ENCODE results near the gene FAM76A. TPM values are rescaled to one million over a fixed set of nuclear protein-coding genes. Genes with fewer than 3 reads are reported as not detected.

Gene FAM76A
- total and polyA plus RNA-seq, 8 donors: 13.8 to 19.7 (median 15.9) TPM

DNA sequence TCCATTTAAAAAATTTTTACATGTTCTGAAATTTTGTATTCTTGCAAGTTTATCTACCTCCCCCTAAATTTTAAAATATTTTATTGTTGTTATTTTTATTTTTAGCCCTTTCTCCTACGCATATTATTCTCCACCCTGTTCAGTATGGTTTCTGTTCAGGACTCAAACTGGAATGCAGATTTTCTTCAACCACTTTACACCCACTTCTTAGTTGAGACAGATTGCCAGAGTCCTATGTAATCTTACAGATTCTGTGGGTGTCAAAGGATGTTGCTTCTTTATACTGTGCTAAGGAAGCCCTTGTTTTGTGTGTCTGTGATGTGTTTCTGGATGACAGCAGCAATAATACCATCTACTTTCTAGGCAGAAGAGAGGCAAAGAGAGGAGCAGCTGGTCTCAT lies 84.1 kb downstream of the FAM76A start:
- DNase-seq: no peak
- intact Hi-C loops (cut with DNase I): no loop called here
- no peak overlapping the region for H3K4me3 ChIP-seq
- no peak for ATAC-seq
- H3K9me3 ChIP-seq: no peaks in the 10 kb centered on the region
- H3K4me1 ChIP-seq: no peaks in the 10 kb centered on the region
- H3K36me3 ChIP-seq: peaks cover 0 to 87% of the 10 kb centered on the region in 2 donors
- H3K27ac ChIP-seq: no peak overlapping the region
- H3K27me3 ChIP-seq: no peaks in the 10 kb centered on the region
- TF ChIP-seq, protein P1, sequence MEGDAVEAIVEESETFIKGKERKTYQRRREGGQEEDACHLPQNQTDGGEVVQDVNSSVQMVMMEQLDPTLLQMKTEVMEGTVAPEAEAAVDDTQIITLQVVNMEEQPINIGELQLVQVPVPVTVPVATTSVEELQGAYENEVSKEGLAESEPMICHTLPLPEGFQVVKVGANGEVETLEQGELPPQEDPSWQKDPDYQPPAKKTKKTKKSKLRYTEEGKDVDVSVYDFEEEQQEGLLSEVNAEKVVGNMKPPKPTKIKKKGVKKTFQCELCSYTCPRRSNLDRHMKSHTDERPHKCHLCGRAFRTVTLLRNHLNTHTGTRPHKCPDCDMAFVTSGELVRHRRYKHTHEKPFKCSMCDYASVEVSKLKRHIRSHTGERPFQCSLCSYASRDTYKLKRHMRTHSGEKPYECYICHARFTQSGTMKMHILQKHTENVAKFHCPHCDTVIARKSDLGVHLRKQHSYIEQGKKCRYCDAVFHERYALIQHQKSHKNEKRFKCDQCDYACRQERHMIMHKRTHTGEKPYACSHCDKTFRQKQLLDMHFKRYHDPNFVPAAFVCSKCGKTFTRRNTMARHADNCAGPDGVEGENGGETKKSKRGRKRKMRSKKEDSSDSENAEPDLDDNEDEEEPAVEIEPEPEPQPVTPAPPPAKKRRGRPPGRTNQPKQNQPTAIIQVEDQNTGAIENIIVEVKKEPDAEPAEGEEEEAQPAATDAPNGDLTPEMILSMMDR (IDR thresholded peaks at IDR 0.05): no peak

- DNase-seq (no peak), ATAC-seq (no peak)
- H3K36me3 ChIP-seq: peaks cover 0 to 87% of the 10 kb centered on the region in 2 donors
- no peak overlapping the region for H3K27ac ChIP-seq
- H3K4me3 ChIP-seq: no peak overlapping the region
- intact Hi-C loops (cut with DNase I): no loop called here
- H3K9me3 ChIP-seq: no peaks in the 10 kb centered on the region
- H3K27me3 ChIP-seq: no peaks in the 10 kb centered on the region
- no peaks in the 10 kb centered on the region for H3K4me1 ChIP-seq
- TF ChIP-seq, protein P1 (IDR thresholded peaks at IDR 0.05): no peak
Measured at GRCh38 chr1:27811741-27812500, 86.2 kb downstream of the FAM76A start.

Other genes with a start within 250 kb of the FAM76A start
- 100 to 1,000 TPM; 108 to 138 TPM for gene WASF2, start 235.8 kb upstream of the FAM76A start, total RNA-seq
- 100 to 1,000 TPM; 110 to 147 (median 136) TPM for gene WASF2, start 235.8 kb upstream of the FAM76A start, polyA plus RNA-seq (ENCODE audit: insufficient read length in 6 of 6)
- 10 to 100 TPM; 35.5 to 38.0 TPM for gene AHDC1, start 121.8 kb upstream of the FAM76A start, total RNA-seq
- 10 to 100 TPM; 32.2 to 48.8 (median 41.9) TPM for gene AHDC1, start 121.8 kb upstream of the FAM76A start, polyA plus RNA-seq (ENCODE audit: insufficient read length in 6 of 6)
- 100 to 1,000 TPM in 1 of 2 donors, 10 to 100 TPM in 1; 44.6 to 126 TPM for gene FGR, start 90.8 kb upstream of the FAM76A start, total RNA-seq
- 1 to 10 TPM; 3.1 to 4.9 (median 4.5) TPM for gene FGR, start 90.8 kb upstream of the FAM76A start, polyA plus RNA-seq (ENCODE audit: insufficient read length in 6 of 6)
- gene IFI6, start 53.8 kb upstream of the FAM76A start, total RNA-seq: 100 to 1,000 TPM; 170 to 341 TPM
- 10 to 100 TPM; 27.4 to 30.1 (median 28.6) TPM for gene IFI6, start 53.8 kb upstream of the FAM76A start, polyA plus RNA-seq (ENCODE audit: insufficient read length in 6 of 6)
- gene STX12, start 47.3 kb downstream of the FAM76A start, total RNA-seq: 10 to 100 TPM; 79.3 TPM
- gene STX12, start 47.3 kb downstream of the FAM76A start, polyA plus RNA-seq (ENCODE audit: insufficient read length in 6 of 6): 10 to 100 TPM; 49.5 to 61.3 (median 54.4) TPM
- 10 to 100 TPM; 31.1 to 34.4 TPM for gene PPP1R8, start 104.8 kb downstream of the FAM76A start, total RNA-seq
- 10 to 100 TPM; 47.0 to 56.3 (median 49.5) TPM for gene PPP1R8, start 104.8 kb downstream of the FAM76A start, polyA plus RNA-seq (ENCODE audit: insufficient read length in 6 of 6)
- gene THEMIS2, start 146.6 kb downstream of the FAM76A start, total RNA-seq: 100 to 1,000 TPM in 1 of 2 donors, 10 to 100 TPM in 1; 33.7 to 110 TPM
- 1 to 10 TPM; 5.7 to 8.0 (median 6.5) TPM for gene THEMIS2, start 146.6 kb downstream of the FAM76A start, polyA plus RNA-seq (ENCODE audit: insufficient read length in 6 of 6)
- gene RPA2, start 188.6 kb downstream of the FAM76A start, total RNA-seq: 10 to 100 TPM; 21.1 to 29.8 TPM
- gene RPA2, start 188.6 kb downstream of the FAM76A start, polyA plus RNA-seq (ENCODE audit: insufficient read length in 6 of 6): 10 to 100 TPM; 55.5 to 69.7 (median 60.0) TPM
- 10 to 100 TPM; 14.8 to 15.7 TPM for gene SMPDL3B, start 209.0 kb downstream of the FAM76A start, total RNA-seq
- 10 to 100 TPM; 10.5 to 14.6 (median 13.3) TPM for gene SMPDL3B, start 209.0 kb downstream of the FAM76A start, polyA plus RNA-seq (ENCODE audit: insufficient read length in 6 of 6)
- 10 to 100 TPM in 1 of 2 donors, 1 to 10 TPM in 1; 8.8 to 10.3 TPM for gene XKR8, start 234.0 kb downstream of the FAM76A start, total RNA-seq
- gene XKR8, start 234.0 kb downstream of the FAM76A start, polyA plus RNA-seq (ENCODE audit: insufficient read length in 6 of 6): 1 to 10 TPM; 7.9 to 9.6 (median 8.2) TPM

All from left lung (tissue), 10 donors.